WERI-Rb-1 (cell line): ENCODE results near the gene CPA2.

Source experiments
- DNase-seq: peaks from one replicate; pipeline ENCODE4 v3.0.0-alpha.2; 2020
- H3K27ac ChIP-seq: fragments of 250-450 bp; sonication (Bioruptor Pico); 2 replicates; pipeline ENCODE4 v1.5.1; 2020; ENCODE audit warnings: mild to moderate bottlenecking, moderate library complexity
- H3K27me3 ChIP-seq: fragments of 250-450 bp; sonication (Bioruptor Pico); 2 replicates; pipeline ENCODE4 v1.5.1; 2021; ENCODE audit warnings: mild to moderate bottlenecking, low read depth, moderate library complexity; ENCODE audit not compliant: insufficient read depth, severe bottlenecking
- H3K36me3 ChIP-seq: fragments of 250-450 bp; sonication (Bioruptor Pico); 2 replicates; pipeline ENCODE4 v1.5.1; 2020; ENCODE audit warnings: mild to moderate bottlenecking, moderate library complexity
- H3K4me3 ChIP-seq: 2 replicates; pipeline ENCODE4 v1.5.1; 2011; ENCODE audit warnings: low read depth, mild to moderate bottlenecking, control low read depth, low read length
- H3K9me3 ChIP-seq: fragments of 250-450 bp; sonication (Bioruptor Pico); 2 replicates; pipeline ENCODE4 v1.5.1; 2021; ENCODE audit warnings: mild to moderate bottlenecking, moderate library complexity; ENCODE audit not compliant: severe bottlenecking
- CTCF ChIP-seq: IDR thresholded peaks from 2 replicates; pipeline ENCODE4 v1.5.1; 2011; ENCODE audit warnings: low read depth, mild to moderate bottlenecking, control low read depth, inconsistent platforms, low read length

CPA2 gene

GRCh38 chr7:130277763-130278643 is 11.3 kb downstream of the CPA2 start:
- peak; percentile 90 for DNase-seq
- Histone ChIP-seq H3K4me3 (no peak overlapping the region), H3K9me3 (no peaks in the 10 kb centered on the region), H3K27me3 (no peaks in the 10 kb centered on the region), H3K27ac (peak overlapping the region; percentile 36), H3K36me3 (no peaks in the 10 kb centered on the region)
- TF ChIP-seq CTCF: peak; percentile 62

GRCh38 chr7:130278860-130279259 is 12.2 kb downstream of the CPA2 start:
- no peak overlapping the region for H3K27ac ChIP-seq
- H3K27me3 ChIP-seq: no peaks in the 10 kb centered on the region
- no peak for TF ChIP-seq CTCF
- no peaks in the 10 kb centered on the region for H3K9me3 ChIP-seq
- no peak for DNase-seq
- no peaks in the 10 kb centered on the region for H3K36me3 ChIP-seq
- H3K4me3 ChIP-seq: no peak overlapping the region

- Histone ChIP-seq H3K27me3 (no peaks in the 10 kb centered on the region), H3K27ac (no peak overlapping the region), H3K9me3 (no peaks in the 10 kb centered on the region), H3K4me3 (no peak overlapping the region), H3K36me3 (no peaks in the 10 kb centered on the region)
- DNase-seq: no peak
- TF ChIP-seq CTCF: no peak
Measured at GRCh38 chr7:130279286-130279685, 12.6 kb downstream of the CPA2 start.

GRCh38 chr7:130279906-130280305 is 13.2 kb downstream of the CPA2 start:
- no peaks in the 10 kb centered on the region for H3K27me3 ChIP-seq
- DNase-seq: no peak
- H3K9me3 ChIP-seq: no peaks in the 10 kb centered on the region
- no peak for TF ChIP-seq CTCF
- no peak overlapping the region for H3K4me3 ChIP-seq
- no peak overlapping the region for H3K27ac ChIP-seq
- no peaks in the 10 kb centered on the region for H3K36me3 ChIP-seq

GRCh38 chr7:130281260-130281659 is 14.6 kb downstream of the CPA2 start:
- H3K27ac ChIP-seq: no peak overlapping the region
- no peak for TF ChIP-seq CTCF

More at GRCh38 chr7:130281260-130281659, 14.6 kb downstream of the CPA2 start:
- H3K36me3 ChIP-seq: no peaks in the 10 kb centered on the region
- no peak for DNase-seq
- no peaks in the 10 kb centered on the region for H3K27me3 ChIP-seq
- no peak overlapping the region for H3K4me3 ChIP-seq
- H3K9me3 ChIP-seq: no peaks in the 10 kb centered on the region
